NCI-H446 treated with DMSO at 0.1 percent for 48 hours (cell line): ENCODE data around the gene PRKN.

Experiments
- DNase-seq: peaks from one replicate; lab custom pipeline; 2025; lab: John Stamatoyannopoulos, UW

Gene PRKN

GRCh38 chr6:162238675-162239074 lies 488.9 kb downstream of the PRKN start:
- DNase-seq, result no peak

DNA sequence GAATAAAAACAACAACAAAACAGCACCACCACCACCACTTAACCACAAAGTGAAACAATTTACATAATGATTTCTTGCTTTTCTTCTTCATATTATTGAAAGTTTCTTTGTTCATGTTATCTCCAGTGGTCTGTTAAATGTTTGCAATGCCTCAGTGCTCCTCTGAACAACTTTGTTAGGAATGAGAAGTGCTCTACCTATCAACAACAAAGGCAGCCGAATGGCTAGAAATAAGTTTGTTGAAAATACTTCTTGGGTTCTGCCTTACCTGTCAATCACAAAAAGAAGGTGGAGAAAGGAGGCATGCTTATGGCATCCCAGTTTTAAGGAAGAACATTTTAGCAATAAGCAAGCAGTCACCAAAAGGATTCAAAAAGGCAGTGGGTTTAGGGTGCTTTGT lies 490.2 kb downstream of the PRKN start:
- DNase-seq, result no peak

- no peak for DNase-seq
Observed at GRCh38 chr6:162234631-162235030, 492.9 kb downstream of the PRKN start.

DNA sequence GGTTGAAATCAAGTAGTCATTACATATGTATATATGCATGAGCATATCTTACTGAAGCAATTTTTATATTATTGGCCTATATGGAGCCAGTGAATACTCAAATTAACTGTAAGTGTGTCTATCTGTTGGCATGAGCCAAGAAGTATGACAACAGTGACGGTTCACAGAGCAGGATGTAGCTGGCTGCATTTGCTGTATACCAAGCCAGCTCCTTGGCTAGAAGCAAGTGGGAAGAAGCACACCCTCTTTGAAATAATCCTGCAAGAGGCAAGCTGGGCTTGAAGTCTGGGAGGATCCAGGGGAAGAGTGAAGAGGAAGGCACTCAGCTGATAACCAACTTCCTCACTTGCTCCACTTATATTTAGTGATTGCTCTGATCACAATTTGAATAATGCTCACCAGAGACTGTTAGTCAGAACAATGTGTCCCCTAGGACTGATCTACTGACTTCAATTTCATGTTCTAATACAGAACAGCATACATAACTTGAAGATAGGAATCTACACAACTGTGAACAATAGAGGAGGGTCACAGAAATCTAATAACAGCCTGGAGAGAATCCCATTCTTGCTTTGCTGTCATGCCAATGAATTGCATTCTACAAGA lies 497.3 kb downstream of the PRKN start:
- DNase-seq, result no peak

DNA sequence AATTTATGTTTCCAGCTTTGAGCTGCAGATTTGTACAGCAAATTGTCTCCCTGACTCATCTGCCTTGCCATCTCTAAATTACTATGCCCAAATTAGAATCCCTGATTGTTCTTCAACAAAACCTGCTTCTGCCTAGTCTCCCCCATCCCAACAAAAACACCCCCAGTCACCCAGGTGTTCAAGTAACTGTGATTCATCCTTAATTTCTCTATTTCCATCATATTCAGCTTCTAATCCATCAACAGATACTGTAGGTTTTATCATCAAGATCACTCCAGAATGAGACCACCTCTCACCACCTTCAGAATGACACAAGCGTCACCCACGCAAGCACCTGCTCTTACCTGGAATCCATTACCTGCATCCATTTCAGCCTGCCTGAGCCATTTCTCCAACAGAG lies 498.5 kb downstream of the PRKN start:
- no peak for DNase-seq

DNA sequence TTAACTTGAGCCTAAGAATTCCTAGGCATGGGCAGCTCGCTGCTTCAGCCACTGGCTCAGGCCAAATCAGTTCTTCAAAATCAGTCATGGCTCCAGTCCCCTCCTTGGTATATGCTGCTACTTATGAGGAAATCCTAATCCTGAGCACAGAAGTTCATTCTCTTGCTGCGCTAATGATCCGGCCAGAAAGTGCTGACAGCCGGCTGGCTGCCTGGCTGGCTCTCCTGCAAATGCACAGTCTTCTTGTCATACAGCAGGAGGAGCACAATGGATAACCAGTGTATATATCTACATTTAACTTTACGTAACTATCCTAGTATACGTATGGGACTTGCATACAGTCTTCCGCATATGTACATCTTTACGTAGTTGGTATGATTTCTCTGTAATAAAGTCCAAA lies 500.8 kb downstream of the PRKN start:
- DNase-seq, result no peak

DNA sequence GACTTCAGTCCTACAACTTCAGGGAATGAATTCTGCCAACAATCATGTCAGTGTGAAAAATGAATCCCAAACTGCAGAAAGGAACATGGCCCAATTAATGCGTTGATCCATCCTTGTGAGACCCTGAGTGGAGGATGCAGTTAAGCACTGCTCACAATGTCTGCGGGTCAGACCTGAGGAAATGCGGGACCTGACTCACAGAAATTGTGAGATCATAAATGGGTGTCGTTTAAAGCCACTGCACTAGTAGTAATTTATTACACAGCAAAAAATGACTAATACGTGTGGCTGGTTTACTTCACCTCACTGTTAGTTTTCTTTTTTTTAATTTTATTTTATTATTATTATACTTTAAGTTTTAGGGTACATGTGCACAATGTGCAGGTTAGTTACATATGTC lies 505.0 kb downstream of the PRKN start:
- no peak for DNase-seq

GRCh38 chr6:162220876-162221275 lies 506.7 kb downstream of the PRKN start:
- DNase-seq, result no peak

DNA sequence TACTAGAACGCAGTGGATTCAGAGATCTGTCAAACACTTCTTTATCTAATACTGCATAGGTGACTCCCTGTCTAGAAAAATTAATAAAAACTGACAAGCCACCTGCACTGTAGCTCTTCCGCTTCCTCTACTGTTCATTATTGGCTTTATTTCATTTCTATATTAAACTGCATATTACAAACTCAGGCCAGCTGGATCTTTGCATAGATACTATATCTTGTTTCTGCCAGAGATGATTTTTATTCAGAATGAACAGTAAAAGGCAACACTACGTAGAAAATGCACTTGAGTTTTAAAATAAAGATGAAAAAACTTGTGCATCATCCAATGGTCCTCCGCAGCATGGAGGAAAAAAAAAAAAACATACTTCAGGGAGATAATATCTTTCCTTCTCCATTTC lies 508.3 kb downstream of the PRKN start:
- no peak for DNase-seq

GRCh38 chr6:162217811-162218493 lies 509.6 kb downstream of the PRKN start:
- DNase-seq, result no peak

DNA sequence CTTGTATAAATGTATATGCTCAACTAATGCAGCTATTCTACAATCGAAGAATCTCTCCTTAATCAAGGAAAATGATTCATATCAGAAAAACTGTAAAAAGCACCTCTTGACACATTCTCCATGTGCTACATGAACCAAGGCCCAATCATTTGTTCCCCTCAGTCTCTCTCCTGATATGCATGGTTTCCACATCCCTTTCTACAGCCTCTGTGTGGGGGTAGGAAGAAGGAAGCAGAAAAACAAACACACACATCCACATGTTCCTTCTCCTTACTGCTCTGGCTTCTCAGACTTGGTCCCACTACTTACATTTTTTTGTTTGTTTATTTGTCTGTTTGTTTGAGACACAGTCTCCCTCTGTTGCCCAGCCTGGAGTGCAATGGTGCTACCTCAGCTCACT lies 510.5 kb downstream of the PRKN start:
- no peak for DNase-seq

- no peak for DNase-seq
Observed at GRCh38 chr6:162211777-162212176, 515.8 kb downstream of the PRKN start.

GRCh38 chr6:162211022-162211421 lies 516.5 kb downstream of the PRKN start:
- no peak for DNase-seq

GRCh38 chr6:162203287-162203686 lies 524.3 kb downstream of the PRKN start:
- DNase-seq, result no peak

- no peak for DNase-seq
Observed at GRCh38 chr6:162200945-162201690, 526.4 kb downstream of the PRKN start.

- DNase-seq, result no peak
Observed at GRCh38 chr6:162200041-162200440, 527.5 kb downstream of the PRKN start.

GRCh38 chr6:162198925-162199324 lies 528.6 kb downstream of the PRKN start:
- DNase-seq, result no peak

GRCh38 chr6:162198076-162198475 lies 529.5 kb downstream of the PRKN start:
- no peak for DNase-seq

DNA sequence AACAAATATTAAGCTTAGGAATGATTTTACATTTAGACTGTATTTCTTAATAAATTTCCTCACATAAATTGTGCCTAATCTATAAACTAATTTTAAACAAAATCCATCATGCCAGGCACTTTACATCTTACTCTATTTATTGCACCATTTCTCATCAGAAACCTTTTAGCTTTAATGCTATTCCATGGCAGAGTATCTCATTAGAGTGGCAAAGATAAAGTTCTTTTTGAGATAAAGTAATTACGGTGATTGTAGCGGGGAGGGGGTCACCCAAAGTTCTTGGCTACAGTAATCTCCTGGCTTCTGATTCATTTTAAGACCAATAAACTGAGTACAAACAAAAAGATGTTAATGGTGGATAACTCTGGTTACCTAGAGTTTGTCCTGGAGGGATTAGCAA lies 532.1 kb downstream of the PRKN start:
- DNase-seq, result no peak

- DNase-seq, result no peak
Observed at GRCh38 chr6:162190981-162191380, 536.6 kb downstream of the PRKN start.

DNA sequence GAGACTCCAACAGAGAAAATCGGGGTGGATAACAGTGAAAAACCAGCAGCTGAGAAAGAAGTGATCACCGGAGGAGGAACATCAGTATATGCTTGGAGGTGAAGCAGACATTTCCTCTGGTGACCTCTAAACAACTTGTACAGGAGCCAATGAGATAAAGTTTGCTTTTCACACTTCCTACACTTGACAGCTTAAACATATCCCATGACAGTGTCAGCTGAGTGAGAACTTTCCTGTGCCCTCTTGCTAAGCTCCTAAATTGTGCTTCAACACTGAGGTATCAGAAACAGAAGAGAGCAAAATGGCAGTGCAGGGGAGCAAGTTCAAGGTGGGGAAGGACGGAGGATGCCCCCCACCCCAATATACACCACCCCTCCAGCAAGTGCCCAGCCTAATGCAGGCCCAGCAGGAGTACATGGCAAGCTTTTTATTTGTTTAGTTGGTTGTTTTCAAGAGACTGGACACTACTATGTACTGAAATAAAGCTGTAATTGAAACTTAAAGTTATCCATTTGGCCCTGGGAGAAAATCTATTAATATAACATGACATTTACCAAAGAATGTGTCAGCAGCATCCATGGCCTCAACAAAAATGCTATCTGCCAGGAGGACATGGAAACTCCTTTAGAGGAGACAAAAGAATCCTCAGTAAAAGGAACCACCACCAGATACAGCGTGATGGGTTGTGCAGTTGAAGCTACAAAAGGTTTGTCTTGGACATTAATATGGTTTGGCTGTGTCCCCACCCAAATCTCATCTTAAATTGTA lies 540.2 kb downstream of the PRKN start:
- no peak for DNase-seq

GRCh38 chr6:162184465-162184864 lies 543.1 kb downstream of the PRKN start:
- DNase-seq, result no peak
